Activated T-helper 1 cell treated with Interleukin-2 at 50 U/mL for 16 hours (primary cell): ENCODE measurements around the gene SLC38A6.
"Not testable (repeated sequence)": the region's sequence is repeated elsewhere in the genome, so short reads cannot be mapped to it uniquely, and the experiment has no call there.

Experiments used
- DNase-seq: peaks from one replicate; pipeline ENCODE4 v3.0.0-alpha.2; 2020; ENCODE audit warnings: low read depth

Gene SLC38A6

GRCh38 chr14:61051621-61052020 lies 70.6 kb downstream of the SLC38A6 start:
- no peak for DNase-seq

DNA sequence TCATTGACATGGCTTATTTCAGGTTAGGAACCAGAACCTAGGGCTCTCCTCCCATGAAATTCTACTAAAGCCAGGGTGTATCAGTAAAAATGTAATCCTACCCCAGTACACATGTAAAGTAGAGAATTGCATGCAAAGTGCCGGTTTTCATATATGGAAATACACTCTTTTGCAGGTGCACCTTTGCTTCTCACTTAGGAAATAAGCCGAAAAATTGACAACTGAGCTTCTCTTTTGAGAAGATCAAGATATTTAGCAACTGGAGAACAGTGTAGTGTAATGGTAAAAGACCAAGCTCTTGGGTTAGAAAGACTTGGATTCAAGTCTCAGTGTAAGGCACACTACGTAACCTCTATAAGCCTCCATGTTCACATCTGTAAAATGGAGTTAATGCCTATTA lies 82.4 kb downstream of the SLC38A6 start:
- DNase-seq, result no peak

- no peak for DNase-seq
Observed at GRCh38 chr14:61064210-61064609, 83.2 kb downstream of the SLC38A6 start.

GRCh38 chr14:61064856-61065255 lies 83.8 kb downstream of the SLC38A6 start:
- no peak for DNase-seq

GRCh38 chr14:61065656-61066055 lies 84.6 kb downstream of the SLC38A6 start:
- DNase-seq, result no peak

DNA sequence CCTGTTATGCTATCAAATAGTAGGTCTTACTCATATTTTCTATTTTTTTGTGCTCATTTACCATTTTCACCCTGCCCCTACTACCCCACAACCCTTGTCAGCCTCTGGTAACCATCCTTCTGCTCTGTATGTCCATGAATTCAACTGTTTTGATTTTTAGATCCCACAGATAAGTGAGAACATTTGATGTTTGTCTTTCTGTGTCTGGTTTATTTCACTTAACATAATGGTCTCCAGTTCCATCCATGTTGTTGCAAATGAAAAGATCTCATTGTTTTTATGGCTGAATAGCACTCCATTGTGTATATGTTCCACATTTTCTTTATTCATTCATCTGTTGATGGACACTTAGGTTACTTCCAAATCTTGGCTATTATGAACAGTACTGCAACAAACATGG lies 91.4 kb downstream of the SLC38A6 start:
- DNase-seq, result not testable (repeated sequence)

- no peak for DNase-seq
Observed at GRCh38 chr14:61074852-61075251, 93.8 kb downstream of the SLC38A6 start.

- no peak for DNase-seq
Observed at GRCh38 chr14:61076556-61076955, 95.5 kb downstream of the SLC38A6 start.

- no peak for DNase-seq
Observed at GRCh38 chr14:61077437-61077836, 96.4 kb downstream of the SLC38A6 start.

- DNase-seq, result no peak
Observed at GRCh38 chr14:61077951-61078720, 97.1 kb downstream of the SLC38A6 start.

DNA sequence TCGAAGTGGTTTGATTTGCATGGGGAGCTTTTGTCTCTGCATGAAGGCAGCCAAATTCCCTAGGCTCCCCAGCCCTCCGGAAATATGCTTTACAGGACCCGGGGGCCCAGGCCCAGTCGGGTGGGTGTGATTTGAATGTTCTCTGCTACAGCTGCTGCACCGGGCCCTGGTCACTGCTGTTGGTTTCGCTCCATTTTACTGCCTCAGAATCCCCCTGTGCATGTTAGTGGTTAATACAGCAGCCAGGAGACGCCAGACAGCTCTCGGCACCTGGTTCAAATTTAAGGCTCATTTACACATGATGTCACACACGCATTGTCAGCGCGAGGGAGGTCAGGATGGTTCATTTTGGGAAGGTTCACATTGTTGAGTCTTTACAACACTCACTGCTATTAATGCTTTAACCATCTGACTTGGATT lies 99.6 kb downstream of the SLC38A6 start:
- DNase-seq, result no peak

DNA sequence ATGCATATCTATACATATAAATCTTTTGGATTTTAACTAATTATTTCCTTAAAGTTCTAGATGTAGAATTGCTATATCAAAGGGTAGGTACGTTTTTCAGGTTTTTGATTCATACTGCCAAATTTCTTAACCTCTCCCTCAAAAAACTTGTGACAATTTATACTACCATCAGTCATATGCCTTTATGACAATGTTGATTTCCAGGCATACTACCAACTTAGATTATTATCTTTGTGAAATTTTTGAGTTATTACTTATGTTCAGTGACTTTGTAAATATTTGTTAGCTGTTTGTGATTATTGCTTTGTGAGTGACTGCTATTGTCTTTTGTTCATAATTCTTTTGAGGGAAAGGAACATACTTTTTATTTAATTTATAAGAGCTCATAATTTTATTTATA lies 107.0 kb downstream of the SLC38A6 start:
- DNase-seq, result no peak

DNA sequence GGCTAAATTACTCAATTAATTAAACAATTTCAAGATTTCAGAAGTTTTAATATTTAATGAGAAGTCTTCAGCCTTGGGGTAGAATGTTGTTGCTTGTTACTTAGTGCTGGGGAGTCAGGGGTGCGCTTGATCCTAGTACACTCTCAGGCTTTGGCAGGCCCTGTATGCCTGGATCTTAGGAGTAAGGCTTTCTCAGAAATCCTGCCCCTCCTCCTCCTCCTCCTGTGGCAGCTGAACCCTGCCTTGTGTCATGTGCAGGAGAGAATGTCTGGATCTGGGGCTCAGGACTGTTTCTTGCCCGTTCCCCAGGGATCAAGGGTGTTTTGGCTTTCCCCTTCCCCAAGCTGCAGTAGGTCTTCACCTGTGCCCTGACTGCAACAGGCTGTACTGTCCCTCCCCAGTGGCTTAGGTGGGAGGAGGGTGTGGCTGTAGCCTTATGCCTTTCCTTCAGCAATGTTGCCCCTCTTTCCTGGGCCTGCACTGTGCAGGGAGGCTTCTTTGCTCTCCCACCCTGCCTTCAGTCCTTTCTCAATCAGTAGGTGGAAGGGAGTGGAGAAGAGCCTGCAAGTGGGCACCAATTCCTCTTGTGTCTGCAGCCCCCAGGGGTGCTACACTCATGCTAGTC lies 108.2 kb downstream of the SLC38A6 start:
- no peak for DNase-seq

GRCh38 chr14:61090432-61091216 lies 109.6 kb downstream of the SLC38A6 start:
- DNase-seq, result no peak

DNA sequence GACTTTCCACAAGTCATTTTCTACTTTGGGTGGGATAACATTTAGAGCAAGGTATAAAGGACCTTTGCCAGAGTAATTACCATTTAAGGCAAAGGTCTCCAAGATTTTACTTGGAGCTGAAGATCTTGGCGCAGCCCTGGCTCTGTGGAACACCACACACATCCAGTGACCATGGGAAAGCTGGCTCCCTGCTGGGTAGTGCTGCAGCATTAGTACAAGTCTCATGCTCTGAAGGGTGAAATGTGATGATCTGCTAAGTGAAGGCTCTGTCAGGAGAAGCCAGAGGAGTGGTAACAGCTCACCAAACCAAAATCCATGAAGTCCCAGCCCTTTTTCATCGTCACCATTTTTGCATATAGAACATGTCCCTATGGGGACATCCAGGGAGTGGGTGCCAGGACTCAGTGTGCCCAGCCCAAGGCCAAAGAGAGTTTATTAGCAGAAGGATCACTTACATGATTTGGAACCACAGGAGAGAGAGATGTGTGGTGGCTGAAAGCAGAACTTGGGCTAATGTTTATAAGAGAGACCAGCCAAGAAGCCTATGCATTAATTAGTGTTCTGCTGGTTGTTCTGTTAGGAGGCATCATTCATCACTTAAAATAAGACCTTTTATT lies 110.7 kb downstream of the SLC38A6 start:
- DNase-seq, result no peak

- not testable (repeated sequence) for DNase-seq
Observed at GRCh38 chr14:61098096-61098495, 117.1 kb downstream of the SLC38A6 start.

GRCh38 chr14:61098721-61099120 lies 117.7 kb downstream of the SLC38A6 start:
- DNase-seq, result no peak

- no peak for DNase-seq
Observed at GRCh38 chr14:61099216-61099835, 118.3 kb downstream of the SLC38A6 start.

DNA sequence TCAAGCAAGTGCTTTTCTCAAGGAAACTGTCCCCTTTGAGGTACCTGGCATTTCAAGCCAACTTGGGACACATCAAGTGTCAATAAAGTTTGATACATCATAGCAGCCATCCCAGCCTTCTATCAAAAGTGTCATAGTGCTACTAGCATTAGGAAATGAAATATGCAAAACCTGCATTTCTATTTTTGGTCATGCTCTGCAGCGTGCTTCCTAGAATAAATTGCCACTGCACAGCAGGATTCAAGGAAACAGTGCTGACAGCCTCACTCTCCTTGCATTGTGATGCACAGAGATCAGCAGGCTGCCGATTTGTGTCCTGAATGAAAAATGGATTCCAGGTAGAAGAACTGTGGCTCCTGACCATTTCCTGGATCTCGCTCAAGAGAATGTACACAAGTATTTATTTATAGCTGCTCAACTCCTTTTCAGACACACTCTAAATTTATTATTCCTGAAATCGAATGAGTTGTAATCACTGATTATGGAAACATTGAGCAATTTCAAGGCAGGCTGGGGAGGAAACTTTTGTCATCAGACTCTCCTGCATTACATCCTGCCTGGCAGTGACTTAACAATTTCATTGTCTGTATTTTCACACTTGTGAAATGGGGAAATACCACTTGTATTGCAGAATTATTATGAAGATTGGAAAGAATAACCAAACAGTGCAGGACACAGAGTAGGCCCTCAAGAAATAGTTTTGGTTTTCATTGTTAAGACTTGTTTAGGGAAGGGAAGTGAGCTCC lies 120.9 kb downstream of the SLC38A6 start:
- DNase-seq, result no peak
